HEK293T (cell line): ENCODE results near the gene HLCS.

ENCODE experiments used
- ARNT ChIP-seq: fragments of 450-650 bp; IDR thresholded peaks from 2 replicates; pipeline ENCODE4 v1.6.1; 2017; ENCODE audit warnings: mild to moderate bottlenecking
- BHLHE40 ChIP-seq: fragments of 450-650 bp; IDR thresholded peaks from 2 replicates; pipeline ENCODE4 v1.6.1; 2016; ENCODE audit warnings: mild to moderate bottlenecking, moderate library complexity, borderline replicate concordance
- ELF4 ChIP-seq: fragments of 450-650 bp; IDR thresholded peaks from 2 replicates; pipeline ENCODE4 v1.6.1; 2017; ENCODE audit warnings: antibody characterized with exemption
- FOXA1 ChIP-seq: fragments of 450-650 bp; IDR thresholded peaks from 2 replicates; pipeline ENCODE4 v1.6.1; 2016; ENCODE audit warnings: mild to moderate bottlenecking
- FOXK2 ChIP-seq: fragments of 450-650 bp; IDR thresholded peaks from 2 replicates; pipeline ENCODE4 v1.6.1; 2016; ENCODE audit warnings: mild to moderate bottlenecking
- FOXM1 ChIP-seq: fragments of 450-650 bp; IDR thresholded peaks from 2 replicates; pipeline ENCODE4 v1.6.1; 2017; ENCODE audit warnings: mild to moderate bottlenecking, borderline replicate concordance
- HDGF ChIP-seq: fragments of 450-650 bp; IDR thresholded peaks from 2 replicates; pipeline ENCODE4 v1.6.1; 2017; ENCODE audit warnings: antibody characterized with exemption, borderline replicate concordance
- L3MBTL2 ChIP-seq: fragments of 450-650 bp; conservative IDR thresholded peaks from 2 replicates; pipeline ENCODE4 v1.6.1; 2016; ENCODE audit warnings: mild to moderate bottlenecking
- LEF1 ChIP-seq: fragments of 450-650 bp; IDR thresholded peaks from 2 replicates; pipeline ENCODE4 v1.6.1; 2017; ENCODE audit warnings: mild to moderate bottlenecking, borderline replicate concordance
- NFRKB ChIP-seq: fragments of 450-650 bp; IDR thresholded peaks from 2 replicates; pipeline ENCODE4 v1.6.1; 2016; ENCODE audit warnings: mild to moderate bottlenecking, moderate library complexity
- PKNOX1 ChIP-seq: fragments of 450-650 bp; IDR thresholded peaks from 2 replicates; pipeline ENCODE4 v1.6.1; 2016
- SP1 ChIP-seq: fragments of 450-650 bp; IDR thresholded peaks from 2 replicates; pipeline ENCODE4 v1.6.1; 2017
- SUZ12 ChIP-seq: fragments of 450-650 bp; IDR thresholded peaks from 2 replicates; pipeline ENCODE4 v1.6.1; 2016; ENCODE audit warnings: mild to moderate bottlenecking
- TARDBP ChIP-seq: fragments of 450-650 bp; IDR thresholded peaks from 2 replicates; pipeline ENCODE4 v1.6.1; 2016

- TF ChIP-seq TARDBP (no peak), FOXM1 (no peak), PKNOX1 (no peak), SUZ12 (no peak), BHLHE40 (no peak), SP1 (no peak), LEF1 (no peak), ARNT (no peak), L3MBTL2 (no peak), FOXA1 (no peak), HDGF (no peak), ELF4 (no peak), NFRKB (no peak), FOXK2 (no peak)
Measured at GRCh38 chr21:36932161-36932816, 34.2 kb downstream of the HLCS start.
